NB4 (cell line): ENCODE data around the gene DPYSL4.

Source experiments
- POLR2A ChIP-seq: IDR thresholded peaks from 2 replicates; pipeline ENCODE4 v1.6.1; 2011; ENCODE audit warnings: mild to moderate bottlenecking; ENCODE audit not compliant: insufficient read length; ENCODE audit errors: extremely low read depth
- TF ChIP-seq, protein P1 (sequence below): IDR thresholded peaks from one replicate; pipeline ENCODE4 v1.5.1; 2012; ENCODE audit warnings: low read depth, low read length
- TF ChIP-seq, protein P2 (sequence below): IDR thresholded peaks from 2 replicates; pipeline ENCODE4 v1.6.1; 2011; ENCODE audit warnings: low read depth, low read length

DNA sequence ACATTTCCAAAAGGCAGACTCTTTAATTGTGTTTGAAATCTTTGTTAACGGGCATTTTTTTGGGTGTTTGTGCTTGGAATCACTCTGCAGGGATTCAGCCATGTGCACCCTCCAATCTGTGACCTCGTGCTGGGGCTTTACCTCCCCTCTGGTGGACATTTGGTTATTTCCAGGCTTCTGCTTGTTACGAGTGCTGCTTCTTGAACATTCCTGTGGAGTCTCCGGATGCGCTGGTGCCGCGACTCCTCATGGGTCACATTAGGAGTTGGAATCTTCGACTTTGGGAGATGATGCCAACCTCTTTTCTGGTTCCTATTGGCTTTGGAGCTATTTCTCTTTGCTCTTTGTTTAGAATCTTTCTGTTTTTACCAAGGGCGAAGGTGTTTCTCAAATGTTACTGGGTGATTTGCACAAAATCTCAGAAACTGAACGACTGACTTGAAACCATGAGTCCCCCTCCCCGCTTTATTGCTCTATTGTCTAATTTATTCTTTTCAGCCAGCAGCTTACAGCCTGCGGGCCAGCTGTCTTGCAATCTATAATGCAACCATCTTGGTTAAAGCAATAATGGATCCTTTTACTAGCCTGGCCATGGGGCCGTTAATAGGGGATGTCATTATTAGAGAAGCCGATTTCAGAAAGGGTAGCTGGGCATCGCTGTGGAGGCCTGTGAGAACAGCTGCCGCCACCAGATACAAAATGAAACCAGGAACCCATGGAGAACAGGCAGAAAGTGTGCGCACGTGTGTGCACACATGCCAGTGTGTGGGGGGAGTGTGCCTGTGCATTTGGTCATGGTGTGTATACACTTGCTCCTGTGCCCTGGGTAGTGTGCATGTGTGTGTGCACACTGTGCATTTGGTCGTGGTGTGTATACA, 9.9 kb upstream of the DPYSL4 start:
- TF ChIP-seq, protein P1, sequence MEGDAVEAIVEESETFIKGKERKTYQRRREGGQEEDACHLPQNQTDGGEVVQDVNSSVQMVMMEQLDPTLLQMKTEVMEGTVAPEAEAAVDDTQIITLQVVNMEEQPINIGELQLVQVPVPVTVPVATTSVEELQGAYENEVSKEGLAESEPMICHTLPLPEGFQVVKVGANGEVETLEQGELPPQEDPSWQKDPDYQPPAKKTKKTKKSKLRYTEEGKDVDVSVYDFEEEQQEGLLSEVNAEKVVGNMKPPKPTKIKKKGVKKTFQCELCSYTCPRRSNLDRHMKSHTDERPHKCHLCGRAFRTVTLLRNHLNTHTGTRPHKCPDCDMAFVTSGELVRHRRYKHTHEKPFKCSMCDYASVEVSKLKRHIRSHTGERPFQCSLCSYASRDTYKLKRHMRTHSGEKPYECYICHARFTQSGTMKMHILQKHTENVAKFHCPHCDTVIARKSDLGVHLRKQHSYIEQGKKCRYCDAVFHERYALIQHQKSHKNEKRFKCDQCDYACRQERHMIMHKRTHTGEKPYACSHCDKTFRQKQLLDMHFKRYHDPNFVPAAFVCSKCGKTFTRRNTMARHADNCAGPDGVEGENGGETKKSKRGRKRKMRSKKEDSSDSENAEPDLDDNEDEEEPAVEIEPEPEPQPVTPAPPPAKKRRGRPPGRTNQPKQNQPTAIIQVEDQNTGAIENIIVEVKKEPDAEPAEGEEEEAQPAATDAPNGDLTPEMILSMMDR: no peak
- no peak for TF ChIP-seq POLR2A
- TF ChIP-seq, protein P2, sequence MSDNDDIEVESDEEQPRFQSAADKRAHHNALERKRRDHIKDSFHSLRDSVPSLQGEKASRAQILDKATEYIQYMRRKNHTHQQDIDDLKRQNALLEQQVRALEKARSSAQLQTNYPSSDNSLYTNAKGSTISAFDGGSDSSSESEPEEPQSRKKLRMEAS: no peak
